Measurements from ENCODE around the gene DCLK1.
A peak's percentile ranks its signal among the peaks of the same experiment; 100 is the strongest.

Gene DCLK1

GRCh38 chr13:35856084-35856483, 275.1 kb downstream of the DCLK1 start:
- DNase-seq = no peak

GRCh38 chr13:35855531-35856019, 275.6 kb downstream of the DCLK1 start:
- no peak for DNase-seq

GRCh38 chr13:35854286-35854685, 276.9 kb downstream of the DCLK1 start:
- no peak for DNase-seq

GRCh38 chr13:35851881-35852280, 279.3 kb downstream of the DCLK1 start:
- DNase-seq = no peak

DNA sequence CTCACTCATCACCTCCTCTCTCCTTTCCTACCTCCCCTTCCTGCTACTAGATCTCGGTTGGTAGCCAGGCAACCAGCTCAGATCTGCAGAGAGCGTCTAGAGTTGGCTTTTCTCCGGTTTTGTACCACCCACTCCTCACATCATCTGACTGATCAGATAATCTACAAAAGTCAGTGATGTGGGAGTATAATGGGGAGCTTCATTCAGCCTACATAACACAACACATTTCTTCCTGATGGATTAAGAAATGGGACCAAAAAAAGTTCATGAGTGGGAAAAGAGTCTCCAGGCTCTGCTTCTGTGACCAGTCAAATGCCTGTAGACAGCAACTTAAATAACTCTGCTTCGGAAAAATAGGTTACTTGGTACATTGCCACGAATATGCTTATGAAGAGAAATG, 279.8 kb downstream of the DCLK1 start:
- DNase-seq = no peak

DNA sequence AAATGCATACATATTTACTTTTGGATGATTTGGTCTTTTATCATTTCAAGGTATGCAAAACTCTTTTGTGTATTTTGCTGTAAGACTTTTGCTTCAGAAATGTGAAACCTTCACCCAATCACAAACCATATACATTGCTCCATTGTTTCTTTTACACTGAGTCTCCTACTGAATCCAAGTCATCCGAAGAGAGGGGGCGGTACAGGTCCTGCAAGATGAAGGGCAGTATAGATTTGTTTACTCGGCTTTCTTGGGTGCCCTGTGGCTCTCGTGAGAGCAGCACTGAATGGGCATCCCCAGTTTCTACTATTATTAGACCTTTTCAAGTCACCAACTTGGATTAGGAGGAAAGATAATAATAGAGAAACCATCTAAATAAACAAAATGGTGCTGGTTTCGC, 280.6 kb downstream of the DCLK1 start:
- no peak for DNase-seq

- no peak for DNase-seq
Observed at GRCh38 chr13:35849256-35849644, 281.9 kb downstream of the DCLK1 start.

DNA sequence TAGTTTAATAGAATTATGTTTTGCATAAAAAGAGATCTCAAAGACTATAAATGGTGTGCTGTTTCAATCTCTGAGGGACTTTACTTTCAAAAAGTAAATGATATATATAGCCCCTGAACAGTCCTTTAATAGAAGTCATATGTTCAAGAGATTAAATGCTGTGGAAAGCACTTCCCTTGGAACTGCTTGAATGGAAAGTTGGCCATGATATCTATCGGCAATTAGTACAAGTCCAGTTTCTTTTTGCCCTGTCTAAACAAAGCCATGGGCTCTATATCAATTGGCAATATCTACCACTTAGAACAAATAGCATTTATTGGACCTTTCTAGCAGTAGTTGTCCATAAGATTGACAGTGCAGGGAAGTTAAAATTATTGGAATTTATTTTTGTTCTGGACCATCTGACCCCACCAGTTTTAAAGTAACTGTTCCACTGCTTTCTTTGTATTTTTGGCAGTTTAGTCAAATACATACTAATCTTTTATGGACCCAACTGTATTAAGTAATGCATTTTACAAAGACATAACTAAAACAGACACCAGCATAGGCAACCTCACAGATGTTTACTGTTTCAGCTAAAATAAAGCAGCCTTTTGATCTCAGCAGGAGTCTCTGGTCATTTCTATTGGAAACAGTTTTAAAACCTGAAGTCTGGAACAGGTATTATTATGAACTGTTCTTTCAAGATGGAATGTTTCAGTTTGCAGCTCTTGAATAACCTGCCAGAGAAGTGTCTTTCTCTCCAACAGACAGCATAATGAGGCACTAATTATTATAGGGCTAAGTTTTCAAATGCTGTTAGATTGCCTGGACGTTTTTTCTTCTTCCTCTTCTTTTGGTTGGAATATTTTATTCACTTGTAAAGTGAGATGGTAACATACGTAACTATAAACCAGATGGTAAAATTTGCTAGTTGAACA, 282.6 kb downstream of the DCLK1 start:
- no peak for DNase-seq

GRCh38 chr13:35843272-35843671, 287.9 kb downstream of the DCLK1 start:
- no peak for DNase-seq

DNA sequence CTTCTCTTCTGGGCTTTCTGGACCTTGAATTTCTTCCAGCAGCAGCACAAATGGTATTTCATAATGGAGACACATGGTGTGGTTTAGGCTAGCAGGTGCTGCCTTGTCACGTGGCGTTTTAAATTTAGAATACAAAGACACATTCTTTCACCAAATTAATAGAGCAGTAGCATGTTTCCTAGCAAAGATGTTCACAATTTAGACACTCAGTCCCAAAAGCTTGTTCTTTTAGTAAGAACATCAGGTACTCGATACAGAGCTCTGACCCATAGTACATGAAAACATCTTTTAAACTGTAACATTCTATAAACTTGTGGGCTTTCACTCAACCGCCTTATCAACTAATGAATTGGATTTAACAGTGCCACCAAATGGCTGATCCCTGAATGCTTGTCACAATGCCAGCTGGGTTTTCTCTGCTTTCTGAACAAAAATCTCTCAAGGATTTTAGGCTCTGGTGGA, 290.1 kb downstream of the DCLK1 start:
- peak in 1 of 2 experiments; percentile 30 for DNase-seq

GRCh38 chr13:35839806-35840205, 291.4 kb downstream of the DCLK1 start:
- DNase-seq = no peak

GRCh38 chr13:35838356-35838755, 292.8 kb downstream of the DCLK1 start:
- DNase-seq = no peak

GRCh38 chr13:35836446-35836845, 294.7 kb downstream of the DCLK1 start:
- DNase-seq = no peak

GRCh38 chr13:35835989-35836388, 295.2 kb downstream of the DCLK1 start:
- no peak for DNase-seq

GRCh38 chr13:35833608-35834275, 297.4 kb downstream of the DCLK1 start:
- peak; percentile 64 to 89 for DNase-seq

- DNase-seq = no peak
Observed at GRCh38 chr13:35833031-35833430, 298.2 kb downstream of the DCLK1 start.

DNA sequence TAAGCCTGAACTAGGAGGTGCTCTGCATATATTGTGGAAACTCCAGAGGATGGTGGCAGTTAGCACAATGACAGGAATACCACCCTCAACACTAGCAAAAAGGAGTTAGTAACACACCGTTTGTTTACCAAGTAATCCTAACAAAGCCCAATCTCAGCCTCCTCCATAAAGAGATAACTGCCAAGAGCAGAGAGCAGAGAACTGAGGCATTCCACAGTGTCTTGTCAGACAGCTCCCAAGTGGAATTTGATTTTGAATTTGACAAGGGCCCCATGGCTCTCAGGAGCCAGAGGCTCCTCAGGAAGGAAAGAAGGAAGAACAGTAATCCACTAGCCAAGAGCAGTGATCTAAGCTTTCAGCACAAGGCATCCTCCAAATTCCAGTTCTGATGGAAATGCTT, 298.6 kb downstream of the DCLK1 start:
- no peak for DNase-seq

- DNase-seq = no peak
Observed at GRCh38 chr13:35830850-35831450, 300.2 kb downstream of the DCLK1 start.

DNA sequence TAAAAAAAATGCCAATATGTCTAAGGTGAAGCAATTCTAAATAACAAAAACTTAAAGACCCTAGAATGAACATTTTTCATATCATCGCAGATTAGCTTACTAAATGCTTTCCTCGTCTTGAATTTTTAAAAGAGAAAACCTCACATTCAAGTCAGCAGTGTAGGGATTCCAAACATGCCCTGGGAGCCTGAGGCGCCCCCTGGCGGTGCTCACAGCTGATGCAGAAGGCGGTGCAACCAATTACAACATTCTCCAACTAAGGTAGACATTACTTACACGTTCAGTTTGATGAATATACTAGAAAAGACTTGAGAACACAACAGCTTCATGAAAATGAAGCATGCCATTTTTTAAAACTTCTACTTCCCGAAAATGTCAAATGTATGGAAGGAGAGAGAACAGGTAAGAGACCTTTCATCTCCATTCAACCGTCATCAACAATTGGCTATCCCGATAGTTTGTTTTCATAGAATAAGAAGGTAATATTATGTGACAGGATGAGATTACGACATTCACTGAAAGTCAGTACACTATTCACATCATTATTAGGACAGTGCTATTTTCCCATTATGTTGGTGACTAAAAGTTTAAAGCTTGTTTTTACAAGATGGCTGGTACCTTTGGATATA, 304.4 kb downstream of the DCLK1 start:
- DNase-seq = no peak

DNA sequence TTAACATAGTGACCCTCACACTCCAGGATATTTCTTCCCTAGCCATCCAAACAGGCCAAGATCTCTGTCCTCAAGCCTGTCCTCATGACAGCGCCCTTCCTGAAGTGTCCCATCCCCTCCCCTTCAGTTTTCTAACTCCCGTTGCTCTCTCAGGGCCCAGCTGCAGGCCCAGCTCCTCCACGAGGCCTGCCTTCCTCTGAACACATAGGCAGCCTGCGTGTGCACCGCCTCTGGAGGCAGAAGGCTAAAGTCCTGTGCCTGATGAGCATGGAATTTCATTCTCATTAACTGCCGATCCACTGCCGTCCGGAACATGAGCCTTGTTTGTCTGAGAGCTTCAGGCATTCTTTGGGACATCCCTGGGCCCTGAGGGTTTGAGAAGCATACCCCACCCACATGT, 306.4 kb downstream of the DCLK1 start:
- DNase-seq = no peak

DNA sequence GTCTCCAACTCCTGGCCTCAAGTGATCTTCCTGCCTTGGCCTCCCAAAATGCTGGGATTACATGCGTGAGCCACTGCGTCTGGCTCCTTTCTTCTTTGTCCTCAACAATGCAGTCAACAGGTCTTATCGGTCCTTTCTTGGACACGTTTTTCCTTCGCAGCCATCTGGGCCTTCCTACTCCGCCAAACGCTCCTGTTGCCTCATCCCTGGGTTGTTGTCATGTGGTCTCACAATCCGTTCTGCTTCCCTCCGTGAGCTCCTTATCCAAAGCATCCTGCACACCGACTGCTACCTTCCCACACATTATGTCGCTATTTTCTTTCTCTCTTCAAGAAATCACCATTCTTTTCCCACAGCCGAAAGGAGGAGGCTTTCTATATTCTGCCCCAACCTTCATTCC, 306.8 kb downstream of the DCLK1 start:
- no peak for DNase-seq

- DNase-seq = no peak
Observed at GRCh38 chr13:35822666-35823065, 308.5 kb downstream of the DCLK1 start.

DNA sequence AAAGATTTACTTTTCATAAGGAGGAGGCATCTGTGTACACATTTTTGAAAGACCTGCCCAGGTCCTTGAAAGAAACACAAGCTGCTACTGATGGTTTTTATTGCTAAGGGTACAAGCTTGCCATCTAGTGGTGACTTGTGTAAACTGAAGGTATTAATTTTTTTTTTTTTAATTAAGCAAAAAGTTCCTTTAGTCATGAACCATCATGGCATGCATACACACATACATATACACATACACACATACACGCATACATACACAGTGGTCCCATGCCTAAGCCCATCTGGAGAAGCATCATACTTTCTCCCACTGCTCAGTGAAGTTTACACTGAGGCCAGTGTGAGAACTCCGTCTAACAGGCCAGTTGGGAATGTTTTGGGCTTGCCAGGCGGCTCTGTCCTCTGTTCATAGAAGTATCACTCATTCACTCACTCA, 312.5 kb downstream of the DCLK1 start:
- peak; percentile 62 to 77 for DNase-seq

Measured in NCI-H446 (cell line).